HUES6 (cell line): Measurements from ENCODE around the gene RBM48.
"Not testable (repeated sequence)": the region's sequence is repeated elsewhere in the genome, so short reads cannot be mapped to it uniquely, and the experiment has no call there.

Experiments
- H3K27ac ChIP-seq: 2 replicates; pipeline ENCODE4 v1.7.0; 2013; ENCODE audit warnings: low read depth, mild to moderate bottlenecking, low read length, inconsistent platforms
- H3K27me3 ChIP-seq: 2 replicates; pipeline ENCODE4 v1.6.1; 2013; ENCODE audit warnings: low read length; ENCODE audit not compliant: control insufficient read depth, insufficient read depth
- H3K36me3 ChIP-seq: 2 replicates; pipeline ENCODE4 v1.6.1; 2013; ENCODE audit warnings: low read length; ENCODE audit not compliant: control insufficient read depth, insufficient read depth
- H3K4me1 ChIP-seq: 2 replicates; pipeline ENCODE4 v1.6.1; 2013; ENCODE audit warnings: low read length; ENCODE audit not compliant: control insufficient read depth, insufficient read depth
- H3K4me3 ChIP-seq: 2 replicates; pipeline ENCODE4 v1.5.1; 2013; ENCODE audit warnings: low read depth, low read length
- H3K9ac ChIP-seq: one replicate; pipeline ENCODE4 v1.6.1; 2013; ENCODE audit warnings: mild to moderate bottlenecking, low read length
- H3K9me3 ChIP-seq: 2 replicates; pipeline ENCODE4 v1.6.1; 2013; ENCODE audit warnings: low read depth, low read length; ENCODE audit not compliant: control insufficient read depth, insufficient read depth

The RBM48 gene

DNA sequence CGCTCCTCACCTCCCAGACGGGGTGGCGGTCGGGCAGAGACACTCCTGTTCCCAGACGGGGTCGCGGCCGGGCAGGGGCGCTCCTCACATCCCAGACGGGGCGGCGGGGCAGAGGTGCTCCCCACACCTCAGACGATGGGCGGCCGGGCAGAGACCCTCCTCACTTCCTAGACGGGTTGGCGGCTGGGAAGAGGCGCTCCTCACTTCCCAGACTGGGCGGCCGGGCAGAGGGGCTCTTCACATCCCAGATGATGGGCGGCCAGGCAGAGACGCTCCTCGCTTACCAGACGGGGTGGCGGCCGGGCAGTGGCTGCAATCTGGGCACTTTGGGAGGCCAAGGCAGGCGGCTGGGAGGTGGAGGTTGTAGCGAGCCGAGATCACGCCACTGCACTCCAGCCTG lies 16.5 kb downstream of the RBM48 start:
- not testable (repeated sequence) for H3K36me3 ChIP-seq, H3K9ac ChIP-seq, H3K27ac ChIP-seq, H3K4me1 ChIP-seq, H3K27me3 ChIP-seq, H3K9me3 ChIP-seq, H3K4me3 ChIP-seq

DNA sequence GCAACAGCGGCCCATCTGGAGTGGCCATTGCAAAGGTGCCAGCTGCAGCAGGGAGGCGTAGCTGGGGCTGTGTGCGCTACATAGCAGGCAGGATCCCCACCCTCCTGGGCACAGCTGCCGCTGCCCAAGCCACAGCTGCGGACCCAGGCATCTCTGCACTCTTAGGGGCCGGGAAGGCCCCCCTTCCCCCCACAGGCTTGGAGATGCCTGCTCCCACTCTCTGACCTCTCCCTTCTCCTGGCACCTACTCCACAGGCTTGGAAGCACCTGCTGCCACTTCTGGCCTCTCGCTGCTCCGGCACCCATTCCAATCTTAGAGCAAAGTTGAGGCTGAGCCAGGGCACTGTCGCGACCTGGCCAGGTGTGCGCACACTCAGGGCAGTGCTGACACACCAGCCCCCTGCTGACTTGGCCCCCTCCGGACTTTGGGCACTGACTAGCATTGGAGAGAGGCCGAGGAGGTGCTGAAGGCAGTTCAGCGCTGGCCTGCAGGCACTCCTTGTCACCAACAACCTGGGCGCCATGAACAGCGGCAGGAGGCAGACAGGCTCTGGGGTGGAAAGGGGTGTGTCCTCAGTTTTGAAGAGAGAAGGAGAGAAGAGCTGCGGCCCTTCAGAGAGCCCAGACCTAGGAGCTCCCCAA lies 18.4 kb downstream of the RBM48 start:
- Histone ChIP-seq H3K4me1 (no peaks in the 10 kb centered on the region), H3K9me3 (peaks cover 6% of the 10 kb centered on the region; the same call in 1 of the 2 replicates), H3K36me3 (no peaks in the 10 kb centered on the region), H3K4me3 (no peak overlapping the region), H3K9ac (no peak overlapping the region), H3K27me3 (no peaks in the 10 kb centered on the region), H3K27ac (no peak overlapping the region)

DNA sequence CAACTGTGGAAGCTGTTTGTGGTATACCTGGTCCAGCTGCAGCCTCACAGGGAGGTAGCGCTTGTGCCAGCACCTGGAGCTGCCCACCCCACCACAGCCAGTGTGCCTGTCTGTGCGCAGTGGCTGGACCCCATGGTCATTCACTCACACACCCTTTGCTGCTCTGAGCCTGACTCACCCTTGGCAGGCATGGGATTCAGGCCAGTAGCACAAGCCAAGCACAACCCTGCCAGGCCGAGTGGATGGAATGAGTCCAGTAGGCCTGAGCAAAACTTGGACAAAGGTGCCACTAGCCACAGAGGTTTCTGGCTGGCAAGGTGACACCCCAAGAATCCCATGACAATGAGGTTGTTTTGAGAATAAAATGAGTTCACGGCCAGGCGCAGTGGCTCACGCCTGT lies 19.0 kb downstream of the RBM48 start:
- Histone ChIP-seq H3K4me1 (no peaks in the 10 kb centered on the region), H3K4me3 (no peak overlapping the region), H3K27me3 (no peaks in the 10 kb centered on the region), H3K36me3 (no peaks in the 10 kb centered on the region), H3K9me3 (peaks cover 6% of the 10 kb centered on the region; the same call in 1 of the 2 replicates), H3K9ac (no peak overlapping the region), H3K27ac (no peak overlapping the region)

- Histone ChIP-seq H3K27ac (no peak overlapping the region), H3K4me1 (no peaks in the 10 kb centered on the region), H3K9me3 (peaks cover 6% of the 10 kb centered on the region; the same call in 1 of the 2 replicates), H3K4me3 (no peak overlapping the region), H3K9ac (no peak overlapping the region), H3K36me3 (no peaks in the 10 kb centered on the region), H3K27me3 (no peaks in the 10 kb centered on the region)
These were observed 21.6 kb downstream of the RBM48 start for GRCh38 chr7:92550194-92550593.

GRCh38 chr7:92557249-92557648 lies 28.7 kb downstream of the RBM48 start:
- H3K4me3 ChIP-seq: no peak overlapping the region
- no peaks in the 10 kb centered on the region for H3K9me3 ChIP-seq
- no peak overlapping the region for H3K9ac ChIP-seq
- H3K27me3 ChIP-seq: no peaks in the 10 kb centered on the region
- H3K36me3 ChIP-seq: peaks cover 15% of the 10 kb centered on the region
- no peaks in the 10 kb centered on the region for H3K4me1 ChIP-seq
- H3K27ac ChIP-seq: no peak overlapping the region

DNA sequence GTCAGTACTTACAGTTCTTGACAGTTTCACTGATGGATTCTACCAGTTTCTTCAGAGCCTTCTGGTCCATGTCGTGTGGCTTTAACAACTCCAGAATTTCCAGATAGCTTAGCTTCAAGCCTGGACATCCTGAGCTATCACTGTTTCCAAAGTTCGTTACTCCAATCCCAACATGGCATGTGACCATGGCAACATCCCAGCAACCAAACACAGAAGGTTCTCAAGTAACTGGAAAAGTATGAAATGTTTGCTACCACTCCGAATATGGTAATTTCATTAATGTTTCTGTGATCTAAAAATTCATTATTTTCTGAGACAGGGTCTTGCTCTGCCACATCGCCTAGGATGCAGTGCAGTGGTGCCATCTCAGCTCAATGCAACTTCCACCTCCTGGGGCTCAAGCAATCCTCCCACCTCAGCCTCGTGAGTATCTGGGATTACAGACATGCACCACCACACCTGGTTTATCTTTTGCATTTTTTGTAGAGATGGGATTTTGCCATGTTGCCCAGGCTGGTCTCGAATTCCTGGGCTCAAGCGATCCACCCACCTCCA lies 29.3 kb downstream of the RBM48 start:
- no peak overlapping the region for H3K27ac ChIP-seq
- H3K4me3 ChIP-seq: no peak overlapping the region
- H3K36me3 ChIP-seq: peaks cover 20% of the 10 kb centered on the region
- no peak overlapping the region for H3K9ac ChIP-seq
- no peaks in the 10 kb centered on the region for H3K4me1 ChIP-seq
- no peaks in the 10 kb centered on the region for H3K27me3 ChIP-seq
- H3K9me3 ChIP-seq: no peaks in the 10 kb centered on the region

DNA sequence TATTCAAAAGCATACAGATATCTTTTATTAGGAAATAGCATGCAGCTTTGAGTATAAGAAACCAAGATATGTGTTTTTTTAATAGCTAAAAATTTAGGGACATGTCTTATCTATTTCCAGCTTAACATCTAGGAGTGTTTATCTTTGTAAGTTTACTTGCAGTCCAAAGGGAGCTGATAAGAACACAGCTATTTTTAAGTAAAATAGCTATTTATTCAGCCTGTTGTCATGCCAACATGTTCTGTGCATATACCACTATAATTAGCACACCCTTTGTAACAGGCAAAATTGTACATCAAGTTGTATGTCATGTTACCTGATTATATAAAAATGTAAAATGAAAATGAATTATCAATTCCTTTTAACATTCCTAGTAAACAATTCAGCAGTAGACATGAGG lies 32.0 kb downstream of the RBM48 start:
- Histone ChIP-seq H3K4me1 (no peaks in the 10 kb centered on the region), H3K9ac (no peak overlapping the region), H3K4me3 (no peak overlapping the region), H3K27ac (no peak overlapping the region), H3K27me3 (no peaks in the 10 kb centered on the region), H3K9me3 (no peaks in the 10 kb centered on the region), H3K36me3 (peaks cover 41% of the 10 kb centered on the region)

GRCh38 chr7:92563345-92563744 lies 34.8 kb downstream of the RBM48 start:
- Histone ChIP-seq H3K27me3 (no peaks in the 10 kb centered on the region), H3K36me3 (peaks cover 68% of the 10 kb centered on the region), H3K4me3 (no peak overlapping the region), H3K9ac (no peak overlapping the region), H3K9me3 (no peaks in the 10 kb centered on the region), H3K4me1 (no peaks in the 10 kb centered on the region), H3K27ac (no peak overlapping the region)

GRCh38 chr7:92567460-92567859 lies 38.9 kb downstream of the RBM48 start:
- Histone ChIP-seq H3K4me3 (no peak overlapping the region), H3K9ac (no peak overlapping the region), H3K36me3 (peaks cover 86% of the 10 kb centered on the region), H3K27ac (no peak overlapping the region), H3K4me1 (no peaks in the 10 kb centered on the region), H3K27me3 (no peaks in the 10 kb centered on the region), H3K9me3 (no peaks in the 10 kb centered on the region)

GRCh38 chr7:92569137-92569536 lies 40.5 kb downstream of the RBM48 start:
- Histone ChIP-seq H3K27me3 (no peaks in the 10 kb centered on the region), H3K9ac (no peak overlapping the region), H3K36me3 (peaks cover 81% of the 10 kb centered on the region), H3K4me1 (no peaks in the 10 kb centered on the region), H3K4me3 (no peak overlapping the region), H3K9me3 (no peaks in the 10 kb centered on the region), H3K27ac (no peak overlapping the region)

DNA sequence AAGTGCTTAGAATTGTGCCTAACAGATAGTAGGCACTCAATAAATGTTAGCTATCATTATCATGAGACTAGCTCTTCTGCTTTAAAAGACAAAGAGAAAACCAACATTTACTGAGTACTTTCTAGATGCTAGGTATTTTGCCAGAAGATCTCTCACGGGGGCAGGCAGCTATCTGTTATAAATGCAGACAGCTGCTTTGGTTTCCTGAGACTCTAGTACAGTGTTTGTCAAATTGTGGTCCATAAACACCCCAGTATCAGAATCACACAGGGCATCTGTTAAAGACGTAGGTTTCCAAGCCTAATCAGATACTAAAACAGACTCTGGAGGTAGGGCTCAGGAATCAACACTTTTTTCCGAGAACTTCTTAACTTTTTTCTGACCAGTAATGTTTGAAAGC lies 47.7 kb downstream of the RBM48 start:
- H3K36me3 ChIP-seq: peaks cover 89% of the 10 kb centered on the region
- no peaks in the 10 kb centered on the region for H3K9me3 ChIP-seq
- H3K27ac ChIP-seq: no peak overlapping the region
- H3K4me1 ChIP-seq: no peaks in the 10 kb centered on the region
- no peaks in the 10 kb centered on the region for H3K27me3 ChIP-seq
- no peak overlapping the region for H3K9ac ChIP-seq
- no peak overlapping the region for H3K4me3 ChIP-seq
